ENCODE measurements around the gene SERPINA6.

GRCh38 chr14:94349276-94349675 is 26.1 kb upstream of the SERPINA6 start:
- TF ChIP-seq, protein P1, sequence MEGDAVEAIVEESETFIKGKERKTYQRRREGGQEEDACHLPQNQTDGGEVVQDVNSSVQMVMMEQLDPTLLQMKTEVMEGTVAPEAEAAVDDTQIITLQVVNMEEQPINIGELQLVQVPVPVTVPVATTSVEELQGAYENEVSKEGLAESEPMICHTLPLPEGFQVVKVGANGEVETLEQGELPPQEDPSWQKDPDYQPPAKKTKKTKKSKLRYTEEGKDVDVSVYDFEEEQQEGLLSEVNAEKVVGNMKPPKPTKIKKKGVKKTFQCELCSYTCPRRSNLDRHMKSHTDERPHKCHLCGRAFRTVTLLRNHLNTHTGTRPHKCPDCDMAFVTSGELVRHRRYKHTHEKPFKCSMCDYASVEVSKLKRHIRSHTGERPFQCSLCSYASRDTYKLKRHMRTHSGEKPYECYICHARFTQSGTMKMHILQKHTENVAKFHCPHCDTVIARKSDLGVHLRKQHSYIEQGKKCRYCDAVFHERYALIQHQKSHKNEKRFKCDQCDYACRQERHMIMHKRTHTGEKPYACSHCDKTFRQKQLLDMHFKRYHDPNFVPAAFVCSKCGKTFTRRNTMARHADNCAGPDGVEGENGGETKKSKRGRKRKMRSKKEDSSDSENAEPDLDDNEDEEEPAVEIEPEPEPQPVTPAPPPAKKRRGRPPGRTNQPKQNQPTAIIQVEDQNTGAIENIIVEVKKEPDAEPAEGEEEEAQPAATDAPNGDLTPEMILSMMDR (conservative IDR thresholded peaks at IDR 0.05 in 1 of 2, IDR thresholded peaks at IDR 0.05 in 1 of 2; ENCODE audit: low read depth in 1 of 2, low read length in 2 of 2), result no peak
- no peak for TF ChIP-seq EZH2 (IDR thresholded peaks at IDR 0.05; ENCODE audit: low read length, missing control alignments)
